ENCODE results near the gene ABAT. TPM values are rescaled to one million over a fixed set of nuclear protein-coding genes. Genes with fewer than 3 reads are reported as not detected.

The ABAT gene
- total RNA-seq, 6 experiments from 2014 or later = 0.51 to 1.3 (median 0.59) TPM

GRCh38 chr16:8645831-8646230 is 28.6 kb upstream of the ABAT start:
- H3K9me3 Mint-ChIP-seq = no peaks in the 10 kb centered on the region
- no peak for DNase-seq
- peaks cover 30% of the 10 kb centered on the region for H3K36me3 Mint-ChIP-seq (ENCODE audit: low read depth)
- TF ChIP-seq CTCF (IDR thresholded peaks at IDR 0.05) = no peak
- H3K27ac Mint-ChIP-seq = no peak overlapping the region
- no peaks in the 10 kb centered on the region for H3K4me1 Mint-ChIP-seq (ENCODE audit: low read depth)
- no peaks in the 10 kb centered on the region; the same call in 1 of the 2 replicates for H3K27me3 Mint-ChIP-seq (ENCODE audit: insufficient read depth)
- H3K4me3 Mint-ChIP-seq = no peak overlapping the region

- no peak for TF ChIP-seq CTCF (IDR thresholded peaks at IDR 0.05)
- H3K27ac Mint-ChIP-seq = no peak overlapping the region
- no peak for DNase-seq
- H3K27me3 Mint-ChIP-seq (ENCODE audit: insufficient read depth) = no peaks in the 10 kb centered on the region; the same call in 1 of the 2 replicates
- no peaks in the 10 kb centered on the region for H3K9me3 Mint-ChIP-seq
- H3K4me1 Mint-ChIP-seq (ENCODE audit: low read depth) = no peaks in the 10 kb centered on the region
- peaks cover 30% of the 10 kb centered on the region for H3K36me3 Mint-ChIP-seq (ENCODE audit: low read depth)
- H3K4me3 Mint-ChIP-seq = no peak overlapping the region
These were observed 27.9 kb upstream of the ABAT start for GRCh38 chr16:8646326-8647053.

DNA sequence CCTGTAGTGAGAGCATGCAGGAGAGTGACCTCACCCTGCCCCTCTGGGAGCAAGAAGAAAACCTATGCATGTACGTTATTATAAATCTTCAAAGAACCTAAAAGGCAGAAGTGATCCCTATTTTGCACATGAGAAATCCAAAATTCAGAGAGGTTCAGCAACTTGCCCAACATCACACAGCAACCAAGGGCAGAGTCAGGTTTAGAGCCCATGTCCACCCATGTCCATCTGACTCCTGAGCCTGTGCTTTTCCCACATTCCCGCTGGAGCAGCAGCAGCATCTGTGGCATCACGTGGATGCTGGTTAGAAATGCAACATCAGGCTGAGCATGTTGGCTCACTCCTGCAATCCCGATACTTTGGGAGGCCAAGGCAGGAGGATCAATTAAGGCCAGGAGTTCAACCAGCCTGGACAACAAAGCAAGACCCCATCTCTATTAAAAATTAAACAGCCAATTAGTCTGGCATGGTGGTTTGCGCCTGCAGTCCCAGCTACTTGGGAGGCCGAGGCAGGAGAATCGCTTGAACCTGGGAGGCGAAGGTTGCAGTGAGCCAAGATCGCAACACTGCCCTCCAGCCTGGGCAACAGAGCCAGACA is 26.6 kb upstream of the ABAT start:
- Mint-ChIP-seq H3K36me3 (ENCODE audit: low read depth) (peaks cover 22% of the 10 kb centered on the region), H3K4me3 (no peak overlapping the region), H3K9me3 (no peaks in the 10 kb centered on the region), H3K27ac (no peak overlapping the region), H3K4me1 (ENCODE audit: low read depth) (no peaks in the 10 kb centered on the region), H3K27me3 (ENCODE audit: insufficient read depth) (no peaks in the 10 kb centered on the region; the same call in 1 of the 2 replicates)
- TF ChIP-seq CTCF (IDR thresholded peaks at IDR 0.05) = no peak
- DNase-seq = no peak

- Mint-ChIP-seq H3K4me1 (ENCODE audit: low read depth) (no peaks in the 10 kb centered on the region), H3K27ac (no peak overlapping the region), H3K9me3 (no peaks in the 10 kb centered on the region), H3K4me3 (no peak overlapping the region), H3K36me3 (ENCODE audit: low read depth) (peaks cover 18% of the 10 kb centered on the region), H3K27me3 (ENCODE audit: insufficient read depth) (no peaks in the 10 kb centered on the region; the same call in 1 of the 2 replicates)
- TF ChIP-seq CTCF (IDR thresholded peaks at IDR 0.05) = no peak
- DNase-seq = no peak
These were observed 25.5 kb upstream of the ABAT start for GRCh38 chr16:8648877-8649276.

DNA sequence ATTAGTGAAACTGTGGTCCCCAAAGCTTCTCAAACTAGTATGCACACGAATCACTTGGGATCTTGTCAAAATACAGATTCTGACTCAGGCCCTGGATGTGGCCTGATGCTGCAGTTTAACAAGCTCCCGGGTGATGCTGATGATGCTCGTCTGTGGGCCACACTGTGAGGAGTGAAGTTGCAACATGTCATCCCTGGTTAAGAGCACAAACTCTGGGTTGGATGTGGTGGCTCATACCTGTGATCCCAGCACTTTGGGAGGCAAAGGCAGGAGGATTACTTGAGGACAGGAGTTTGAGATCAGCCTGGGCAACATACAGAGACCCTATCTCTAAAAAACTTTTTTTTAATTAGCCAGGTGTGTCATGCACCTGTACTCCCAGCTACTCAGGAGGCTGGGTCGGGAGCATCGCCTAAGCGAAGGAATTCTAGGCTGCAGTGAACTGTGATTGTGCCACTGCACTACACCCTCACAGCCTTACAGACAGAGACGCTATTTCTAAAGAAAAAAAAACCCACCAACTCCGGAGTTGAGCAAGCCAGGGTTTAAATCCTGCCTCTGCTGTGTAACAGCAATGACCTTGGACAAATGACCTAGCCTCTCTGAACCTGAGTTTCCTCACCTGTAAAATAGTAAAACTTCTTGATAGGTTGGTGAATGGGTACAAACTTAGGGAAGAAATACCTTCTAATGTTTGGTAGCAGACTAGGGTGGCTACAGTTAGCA is 24.4 kb upstream of the ABAT start:
- H3K4me1 Mint-ChIP-seq (ENCODE audit: low read depth) = no peaks in the 10 kb centered on the region
- no peak overlapping the region for H3K27ac Mint-ChIP-seq
- no peaks in the 10 kb centered on the region for H3K9me3 Mint-ChIP-seq
- DNase-seq = no peak
- H3K4me3 Mint-ChIP-seq = no peak overlapping the region
- no peak for TF ChIP-seq CTCF (IDR thresholded peaks at IDR 0.05)
- no peaks in the 10 kb centered on the region; the same call in 1 of the 2 replicates for H3K27me3 Mint-ChIP-seq (ENCODE audit: insufficient read depth)
- peaks cover 18% of the 10 kb centered on the region for H3K36me3 Mint-ChIP-seq (ENCODE audit: low read depth)
